Measurements from ENCODE around the gene NASP.
A peak's percentile ranks its signal among the peaks of the same experiment; 100 is the strongest.

The NASP gene

GRCh38 chr1:45583666-45584350 is at the start of gene NASP:
TSS of gene NASP (plus strand) at chr1:45584041. CDS start at chr1:45584147, 106 bp downstream.
- Histone ChIP-seq H3K9me3 (ENCODE audit: control insufficient read depth, low read depth, low read length) (no peaks in the 10 kb centered on the region), H3K9ac (ENCODE audit: low read length) (peak within 1 kb of the TSS; percentile 98), H3K27ac (ENCODE audit: low read length) (peak within 1 kb of the TSS; percentile 98), H3K4me1 (ENCODE audit: control insufficient read depth, low read depth, low read length) (no peaks in the 10 kb centered on the region), H3K27me3 (ENCODE audit: control insufficient read depth, insufficient read depth, low read length) (no peaks in the 10 kb centered on the region), H3K4me3 (ENCODE audit: low read length) (peak within 1 kb of the TSS; percentile 97), H3K36me3 (ENCODE audit: control insufficient read depth, low read depth, low read length) (peaks cover 9% of the 10 kb centered on the region)

GRCh38 chr1:45535988-45536766 is 47.7 kb upstream of the NASP start:
- H3K4me1 ChIP-seq (ENCODE audit: control insufficient read depth, low read depth, low read length): no peaks in the 10 kb centered on the region
- no peaks in the 10 kb centered on the region for H3K36me3 ChIP-seq (ENCODE audit: control insufficient read depth, low read depth, low read length)
- no peak overlapping the region for H3K9ac ChIP-seq (ENCODE audit: low read length)
- no peaks in the 10 kb centered on the region for H3K27me3 ChIP-seq (ENCODE audit: control insufficient read depth, insufficient read depth, low read length)
- H3K9me3 ChIP-seq (ENCODE audit: control insufficient read depth, low read depth, low read length): no peaks in the 10 kb centered on the region
- no peak overlapping the region for H3K27ac ChIP-seq (ENCODE audit: low read length)
- no peak overlapping the region for H3K4me3 ChIP-seq (ENCODE audit: low read length)

- Histone ChIP-seq H3K27ac (ENCODE audit: low read length) (no peak overlapping the region), H3K4me1 (ENCODE audit: control insufficient read depth, low read depth, low read length) (no peaks in the 10 kb centered on the region), H3K4me3 (ENCODE audit: low read length) (no peak overlapping the region), H3K9ac (ENCODE audit: low read length) (no peak overlapping the region), H3K9me3 (ENCODE audit: control insufficient read depth, low read depth, low read length) (no peaks in the 10 kb centered on the region), H3K27me3 (ENCODE audit: control insufficient read depth, insufficient read depth, low read length) (no peaks in the 10 kb centered on the region), H3K36me3 (ENCODE audit: control insufficient read depth, low read depth, low read length) (no peaks in the 10 kb centered on the region)
Measured at GRCh38 chr1:45536886-45537285, 47.0 kb upstream of the NASP start.

- H3K4me3 ChIP-seq (ENCODE audit: low read length): no peak overlapping the region
- H3K36me3 ChIP-seq (ENCODE audit: control insufficient read depth, low read depth, low read length): no peaks in the 10 kb centered on the region
- no peaks in the 10 kb centered on the region for H3K9me3 ChIP-seq (ENCODE audit: control insufficient read depth, low read depth, low read length)
- H3K27ac ChIP-seq (ENCODE audit: low read length): no peak overlapping the region
- H3K27me3 ChIP-seq (ENCODE audit: control insufficient read depth, insufficient read depth, low read length): no peaks in the 10 kb centered on the region
- H3K4me1 ChIP-seq (ENCODE audit: control insufficient read depth, low read depth, low read length): no peaks in the 10 kb centered on the region
- no peak overlapping the region for H3K9ac ChIP-seq (ENCODE audit: low read length)
Measured at GRCh38 chr1:45541193-45541592, 42.6 kb upstream of the NASP start.

- Histone ChIP-seq H3K9ac (ENCODE audit: low read length) (no peak overlapping the region), H3K27ac (ENCODE audit: low read length) (no peak overlapping the region), H3K9me3 (ENCODE audit: control insufficient read depth, low read depth, low read length) (no peaks in the 10 kb centered on the region), H3K4me1 (ENCODE audit: control insufficient read depth, low read depth, low read length) (no peaks in the 10 kb centered on the region), H3K4me3 (ENCODE audit: low read length) (no peak overlapping the region), H3K36me3 (ENCODE audit: control insufficient read depth, low read depth, low read length) (no peaks in the 10 kb centered on the region), H3K27me3 (ENCODE audit: control insufficient read depth, insufficient read depth, low read length) (no peaks in the 10 kb centered on the region)
Measured at GRCh38 chr1:45542591-45542990, 41.2 kb upstream of the NASP start.

GRCh38 chr1:45543581-45544417 is 40.0 kb upstream of the NASP start:
- no peak overlapping the region for H3K4me3 ChIP-seq (ENCODE audit: low read length)
- H3K27ac ChIP-seq (ENCODE audit: low read length): no peak overlapping the region
- no peak overlapping the region for H3K9ac ChIP-seq (ENCODE audit: low read length)
- no peaks in the 10 kb centered on the region for H3K4me1 ChIP-seq (ENCODE audit: control insufficient read depth, low read depth, low read length)
- no peaks in the 10 kb centered on the region for H3K36me3 ChIP-seq (ENCODE audit: control insufficient read depth, low read depth, low read length)
- no peaks in the 10 kb centered on the region for H3K27me3 ChIP-seq (ENCODE audit: control insufficient read depth, insufficient read depth, low read length)
- no peaks in the 10 kb centered on the region for H3K9me3 ChIP-seq (ENCODE audit: control insufficient read depth, low read depth, low read length)

- no peak overlapping the region for H3K27ac ChIP-seq (ENCODE audit: low read length)
- H3K9me3 ChIP-seq (ENCODE audit: control insufficient read depth, low read depth, low read length): no peaks in the 10 kb centered on the region
- H3K4me3 ChIP-seq (ENCODE audit: low read length): no peak overlapping the region
- no peak overlapping the region for H3K9ac ChIP-seq (ENCODE audit: low read length)
- H3K27me3 ChIP-seq (ENCODE audit: control insufficient read depth, insufficient read depth, low read length): no peaks in the 10 kb centered on the region
- no peaks in the 10 kb centered on the region for H3K36me3 ChIP-seq (ENCODE audit: control insufficient read depth, low read depth, low read length)
- H3K4me1 ChIP-seq (ENCODE audit: control insufficient read depth, low read depth, low read length): no peaks in the 10 kb centered on the region
Measured at GRCh38 chr1:45544530-45544929, 39.3 kb upstream of the NASP start.

GRCh38 chr1:45545019-45545493 is 38.8 kb upstream of the NASP start:
- Histone ChIP-seq H3K4me1 (ENCODE audit: control insufficient read depth, low read depth, low read length) (no peaks in the 10 kb centered on the region), H3K36me3 (ENCODE audit: control insufficient read depth, low read depth, low read length) (no peaks in the 10 kb centered on the region), H3K27me3 (ENCODE audit: control insufficient read depth, insufficient read depth, low read length) (no peaks in the 10 kb centered on the region), H3K27ac (ENCODE audit: low read length) (no peak overlapping the region), H3K4me3 (ENCODE audit: low read length) (no peak overlapping the region), H3K9ac (ENCODE audit: low read length) (no peak overlapping the region), H3K9me3 (ENCODE audit: control insufficient read depth, low read depth, low read length) (no peaks in the 10 kb centered on the region)

GRCh38 chr1:45545553-45546310 is 38.1 kb upstream of the NASP start:
- Histone ChIP-seq H3K36me3 (ENCODE audit: control insufficient read depth, low read depth, low read length) (no peaks in the 10 kb centered on the region), H3K4me1 (ENCODE audit: control insufficient read depth, low read depth, low read length) (no peaks in the 10 kb centered on the region), H3K9ac (ENCODE audit: low read length) (no peak overlapping the region), H3K4me3 (ENCODE audit: low read length) (no peak overlapping the region), H3K27ac (ENCODE audit: low read length) (no peak overlapping the region), H3K9me3 (ENCODE audit: control insufficient read depth, low read depth, low read length) (no peaks in the 10 kb centered on the region), H3K27me3 (ENCODE audit: control insufficient read depth, insufficient read depth, low read length) (no peaks in the 10 kb centered on the region)

- H3K27me3 ChIP-seq (ENCODE audit: control insufficient read depth, insufficient read depth, low read length): no peaks in the 10 kb centered on the region
- peak within 1 kb of the TSS; percentile 90 for H3K27ac ChIP-seq (ENCODE audit: low read length)
- peaks cover 22% of the 10 kb centered on the region for H3K36me3 ChIP-seq (ENCODE audit: control insufficient read depth, low read depth, low read length)
- H3K4me3 ChIP-seq (ENCODE audit: low read length): peak within 1 kb of the TSS; percentile 100
- peak within 1 kb of the TSS; percentile 95 for H3K9ac ChIP-seq (ENCODE audit: low read length)
- H3K4me1 ChIP-seq (ENCODE audit: control insufficient read depth, low read depth, low read length): peaks cover 6% of the 10 kb centered on the region
- no peaks in the 10 kb centered on the region for H3K9me3 ChIP-seq (ENCODE audit: control insufficient read depth, low read depth, low read length)
Measured at GRCh38 chr1:45550401-45551351, 33.2 kb upstream of the NASP start, which contains the start of gene AKR1A1. TSS of gene AKR1A1 (plus strand) at chr1:45550826. CDS start at chr1:45561795, 10,969 bp downstream.

Data from iPS-18a (cell line).